ENCODE data around the gene ZNF521.

GRCh38 chr18:25061395-25061794, 290.6 kb downstream of the ZNF521 start:
- TF ChIP-seq, protein P1, sequence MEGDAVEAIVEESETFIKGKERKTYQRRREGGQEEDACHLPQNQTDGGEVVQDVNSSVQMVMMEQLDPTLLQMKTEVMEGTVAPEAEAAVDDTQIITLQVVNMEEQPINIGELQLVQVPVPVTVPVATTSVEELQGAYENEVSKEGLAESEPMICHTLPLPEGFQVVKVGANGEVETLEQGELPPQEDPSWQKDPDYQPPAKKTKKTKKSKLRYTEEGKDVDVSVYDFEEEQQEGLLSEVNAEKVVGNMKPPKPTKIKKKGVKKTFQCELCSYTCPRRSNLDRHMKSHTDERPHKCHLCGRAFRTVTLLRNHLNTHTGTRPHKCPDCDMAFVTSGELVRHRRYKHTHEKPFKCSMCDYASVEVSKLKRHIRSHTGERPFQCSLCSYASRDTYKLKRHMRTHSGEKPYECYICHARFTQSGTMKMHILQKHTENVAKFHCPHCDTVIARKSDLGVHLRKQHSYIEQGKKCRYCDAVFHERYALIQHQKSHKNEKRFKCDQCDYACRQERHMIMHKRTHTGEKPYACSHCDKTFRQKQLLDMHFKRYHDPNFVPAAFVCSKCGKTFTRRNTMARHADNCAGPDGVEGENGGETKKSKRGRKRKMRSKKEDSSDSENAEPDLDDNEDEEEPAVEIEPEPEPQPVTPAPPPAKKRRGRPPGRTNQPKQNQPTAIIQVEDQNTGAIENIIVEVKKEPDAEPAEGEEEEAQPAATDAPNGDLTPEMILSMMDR (IDR thresholded peaks at IDR 0.05), result no peak
- TF ChIP-seq POLR2A (IDR thresholded peaks at IDR 0.05) (no peak), POLR2AphosphoS5 (IDR thresholded peaks at IDR 0.05) (no peak)
